Dermis blood vessel endothelial cell (primary cell): ENCODE measurements around the gene TMCC1. TPM values are rescaled to one million over a fixed set of nuclear protein-coding genes. Genes with fewer than 3 reads are reported as not detected.
"Not testable (repeated sequence)": the region's sequence is repeated elsewhere in the genome, so short reads cannot be mapped to it uniquely, and the experiment has no call there.

Experiments used
- DNase-seq: peaks from one replicate; pipeline ENCODE4 v3.0.0; 2010
- total RNA-seq: library from RNA; depleted of rRNA; stranded (reverse); fragments of >200 nt; gene quantifications from 2 replicates; pipeline ENCODE4 v1.2.3, GENCODE V29; 2014

The TMCC1 gene
- total RNA-seq, 1 donor from 2014 or later: 18.5 TPM

DNA sequence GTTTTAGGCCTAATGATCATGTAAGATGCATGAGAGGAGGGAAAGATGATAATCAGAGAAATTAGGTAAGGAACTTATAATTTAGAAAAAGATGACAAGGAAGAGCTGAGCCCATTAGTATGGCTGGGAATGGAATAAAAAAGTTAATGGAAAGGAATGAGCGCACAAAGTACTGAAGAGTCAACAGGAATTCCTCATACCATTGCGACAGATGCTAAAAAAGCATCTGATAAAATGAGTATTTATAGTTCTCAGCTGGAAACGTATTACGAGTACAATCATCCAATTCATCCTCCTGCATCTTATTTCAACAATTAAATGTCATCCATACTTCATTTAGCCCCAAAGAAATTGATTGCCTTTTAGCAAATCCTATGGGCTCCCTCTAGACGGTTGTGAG, 58.9 kb downstream of the TMCC1 start:
- DNase-seq: no peak

DNA sequence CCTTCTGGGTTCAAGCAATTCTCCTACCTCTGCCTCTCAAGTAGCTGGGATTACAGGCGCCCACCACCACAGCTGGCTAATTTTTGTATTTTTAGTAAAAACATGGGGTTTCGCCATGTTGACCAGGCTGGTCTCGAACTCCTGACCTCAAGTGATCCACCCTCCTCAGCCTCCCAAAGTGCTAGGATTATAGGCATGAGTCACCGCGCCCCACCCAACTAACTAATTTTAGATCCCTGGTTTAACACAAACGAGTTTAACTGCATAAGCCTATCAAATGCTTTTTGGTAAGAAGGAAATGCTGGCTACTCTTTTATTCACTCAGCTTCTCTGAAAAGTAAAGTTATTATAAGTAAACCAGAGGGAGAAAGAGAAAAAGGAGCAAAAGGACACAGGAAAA, 61.6 kb downstream of the TMCC1 start:
- DNase-seq: not testable (repeated sequence)

DNA sequence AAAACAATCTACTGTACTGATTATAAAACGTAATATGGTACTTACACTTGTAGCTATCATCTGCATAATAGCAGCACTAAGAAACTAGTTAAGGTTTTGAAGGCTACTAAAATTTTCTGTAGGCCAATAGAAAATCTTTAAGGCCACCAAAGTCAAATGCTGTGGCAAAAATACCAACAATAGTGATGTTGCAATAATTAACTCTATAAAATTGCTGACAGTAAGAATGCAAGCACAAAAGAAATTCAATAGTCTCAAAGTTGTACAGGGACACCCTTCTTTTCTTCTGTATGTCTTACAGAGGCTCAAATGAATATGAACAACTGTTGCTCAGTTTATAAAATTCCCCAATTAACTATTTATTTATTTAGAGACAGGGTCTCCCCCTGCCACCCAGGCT, 62.0 kb downstream of the TMCC1 start:
- DNase-seq: no peak

DNA sequence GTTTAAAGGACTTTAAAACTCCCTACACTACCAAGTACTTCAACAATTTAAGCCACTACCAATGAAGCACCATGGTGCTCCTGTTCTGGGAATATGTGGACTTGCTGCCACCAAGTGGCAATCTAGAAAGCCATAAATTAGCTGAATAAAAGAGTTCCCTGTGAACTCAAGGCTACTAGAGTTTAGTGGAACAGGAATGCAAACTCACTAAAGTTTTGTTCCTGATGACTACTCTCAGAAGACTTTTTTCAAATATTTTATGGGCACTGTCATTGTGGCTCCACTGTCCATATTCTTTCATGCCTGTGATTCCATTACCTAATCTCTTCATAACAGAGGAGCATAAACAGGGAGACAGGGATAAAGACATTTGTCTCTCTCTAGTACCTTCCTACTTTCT, 63.9 kb downstream of the TMCC1 start:
- DNase-seq: peak; percentile 87

DNA sequence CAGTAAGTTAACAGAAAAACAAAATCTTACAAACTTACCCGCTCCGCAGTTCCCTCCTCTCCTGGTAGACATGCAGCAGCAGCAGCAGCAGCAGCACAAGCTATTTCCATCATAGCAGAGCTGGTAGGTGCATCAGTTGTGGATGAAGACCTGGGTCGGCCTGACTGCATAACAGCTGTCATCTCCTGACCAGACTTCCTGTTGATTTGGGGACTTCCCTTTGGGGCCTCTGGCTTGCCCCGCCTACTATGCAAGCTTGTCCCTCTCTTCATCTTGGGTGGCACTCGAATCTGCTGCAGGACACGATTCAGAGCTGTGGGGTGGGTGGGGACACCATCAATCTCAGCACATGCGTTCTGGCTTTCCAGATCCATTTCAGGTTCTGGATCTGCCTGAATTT, 65.7 kb downstream of the TMCC1 start:
- DNase-seq: no peak

DNA sequence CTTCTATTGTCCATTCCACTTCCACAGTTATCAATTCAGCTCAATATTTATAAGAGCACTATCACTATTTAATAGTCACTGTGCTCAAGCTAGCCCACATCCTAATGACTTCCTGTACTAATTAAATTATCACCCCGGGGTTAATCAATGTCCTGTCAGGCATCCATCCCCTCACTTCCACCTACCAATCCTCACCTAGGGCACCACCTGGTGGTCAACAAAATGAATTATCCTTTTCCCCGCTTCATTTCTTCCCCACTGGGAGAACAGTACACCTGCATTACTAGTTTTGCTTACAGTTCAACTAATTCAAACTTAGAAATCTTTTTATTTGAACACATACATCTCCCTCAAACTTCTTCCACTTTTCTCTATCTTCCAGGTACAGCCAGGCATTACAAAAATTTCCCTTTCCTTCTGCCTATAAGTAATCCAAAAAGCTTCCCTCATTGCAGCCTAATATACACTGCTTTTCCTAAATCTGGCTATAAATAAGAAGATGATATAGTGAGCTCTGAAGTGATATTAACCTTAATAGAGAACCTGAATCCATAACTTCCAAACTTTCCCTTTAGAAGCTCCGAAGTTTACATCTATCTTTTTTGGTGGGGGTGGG, 68.5 kb downstream of the TMCC1 start:
- DNase-seq: peak; percentile 84

DNA sequence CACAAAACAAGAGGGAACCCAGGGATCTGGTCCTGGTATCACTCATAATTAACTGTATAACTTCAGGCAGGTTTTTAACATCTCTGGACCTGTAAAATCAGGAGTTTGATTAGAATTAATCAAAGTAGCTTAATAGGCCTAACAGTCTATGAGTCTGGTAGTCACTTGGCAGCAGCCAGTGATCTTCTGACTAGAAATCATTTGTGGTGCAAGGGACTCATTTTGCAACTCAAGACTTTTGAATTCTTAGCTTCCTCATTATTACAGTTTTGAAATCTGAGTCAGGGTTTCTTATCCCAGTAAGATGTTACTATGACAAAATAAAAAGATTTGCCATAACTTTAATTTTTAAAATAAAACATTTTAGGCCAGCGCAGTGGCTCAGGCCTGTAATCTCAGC, 70.8 kb downstream of the TMCC1 start:
- DNase-seq: no peak

DNA sequence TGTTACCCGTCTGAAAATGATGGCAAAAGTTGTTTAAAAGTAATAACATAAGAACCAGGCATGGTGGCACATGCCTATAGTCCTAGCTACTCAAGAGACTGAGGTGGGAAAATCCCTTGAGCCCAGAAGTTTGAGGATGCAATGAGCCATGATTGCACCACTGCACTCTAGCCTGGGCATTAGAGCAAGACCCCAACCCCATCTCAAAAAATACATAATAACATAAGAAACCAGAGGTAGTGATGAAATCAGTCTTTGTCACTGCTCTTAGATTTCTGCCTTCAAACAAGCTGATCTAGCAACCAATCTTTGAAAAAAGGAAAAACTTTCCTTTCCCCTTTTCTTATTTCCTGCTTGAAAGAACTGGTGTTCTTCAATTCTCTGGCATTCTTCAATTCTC, 71.3 kb downstream of the TMCC1 start:
- DNase-seq: no peak

DNA sequence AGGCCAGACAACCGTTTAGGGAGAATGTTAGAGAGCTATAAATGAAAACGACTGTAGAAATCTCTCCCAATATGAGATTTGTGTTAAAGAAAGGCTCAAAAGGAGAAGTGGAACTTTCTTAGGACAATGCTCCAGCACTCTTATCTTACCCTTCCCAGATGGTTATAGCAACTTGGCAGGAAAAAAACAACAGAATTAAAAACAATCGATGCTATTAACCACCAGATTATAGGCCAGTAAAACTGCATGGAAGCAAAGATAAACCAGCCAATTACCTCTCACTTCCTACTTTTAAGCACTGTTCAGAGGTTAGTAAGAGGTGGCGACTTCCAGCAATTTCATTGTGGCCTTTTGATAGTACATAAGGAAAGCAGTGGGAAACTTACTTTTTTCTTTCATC, 72.9 kb downstream of the TMCC1 start:
- peak; percentile 46 for DNase-seq

DNA sequence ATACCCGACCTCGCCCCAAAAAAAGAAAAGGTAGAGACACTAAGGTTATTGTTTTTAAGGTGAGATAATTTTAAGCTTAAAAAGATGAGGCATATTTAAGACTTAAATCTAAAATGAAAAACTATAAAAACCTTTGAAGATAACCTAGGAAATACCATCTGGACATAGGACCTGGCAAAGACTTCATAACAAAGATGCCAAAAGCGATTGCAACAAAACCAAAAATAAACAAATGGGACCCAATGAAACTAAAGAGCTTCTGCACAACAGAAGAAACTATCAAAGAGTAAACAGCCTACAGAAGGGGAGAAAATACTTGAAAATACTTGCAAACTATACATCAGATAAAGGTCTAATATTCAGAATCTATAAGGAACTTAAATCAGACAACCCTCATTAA, 80.9 kb downstream of the TMCC1 start:
- no peak for DNase-seq

DNA sequence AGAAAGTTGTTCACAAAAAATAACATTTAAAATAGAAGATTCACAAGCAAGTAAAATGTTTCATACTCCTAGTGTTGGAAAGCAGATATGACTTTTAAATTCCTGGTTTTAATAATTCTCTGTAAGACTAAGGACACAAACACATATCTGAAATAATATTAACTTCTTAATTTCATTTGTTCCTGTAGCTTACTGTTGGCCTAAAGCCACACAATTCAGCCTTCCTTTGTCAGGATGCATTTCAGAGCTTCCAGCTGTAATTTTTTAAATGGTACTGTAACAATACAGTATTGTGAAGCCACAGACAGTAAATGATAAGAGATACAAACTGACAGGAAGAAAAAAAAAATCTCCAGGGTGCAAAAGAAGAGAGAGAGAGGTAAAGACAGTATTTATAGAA, 84.2 kb downstream of the TMCC1 start:
- DNase-seq: peak; percentile 51

DNA sequence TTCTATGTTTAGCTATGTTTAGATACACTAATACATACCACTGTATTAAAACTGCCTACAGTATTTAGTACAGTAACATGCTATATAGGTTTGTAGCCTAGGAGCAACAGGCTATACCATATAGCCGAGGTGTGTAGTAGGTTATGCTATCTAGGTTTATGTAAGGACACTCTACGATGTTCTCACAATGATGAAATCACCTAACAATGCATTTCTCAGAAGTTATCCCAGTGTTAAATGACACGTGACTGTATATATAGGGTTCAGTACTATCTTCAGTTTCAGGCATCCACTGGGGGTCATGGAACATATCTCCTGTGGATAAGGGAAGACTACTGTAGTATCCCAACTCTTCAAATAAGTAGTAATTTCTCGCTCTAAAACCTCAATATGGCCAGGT, 97.4 kb downstream of the TMCC1 start:
- no peak for DNase-seq

DNA sequence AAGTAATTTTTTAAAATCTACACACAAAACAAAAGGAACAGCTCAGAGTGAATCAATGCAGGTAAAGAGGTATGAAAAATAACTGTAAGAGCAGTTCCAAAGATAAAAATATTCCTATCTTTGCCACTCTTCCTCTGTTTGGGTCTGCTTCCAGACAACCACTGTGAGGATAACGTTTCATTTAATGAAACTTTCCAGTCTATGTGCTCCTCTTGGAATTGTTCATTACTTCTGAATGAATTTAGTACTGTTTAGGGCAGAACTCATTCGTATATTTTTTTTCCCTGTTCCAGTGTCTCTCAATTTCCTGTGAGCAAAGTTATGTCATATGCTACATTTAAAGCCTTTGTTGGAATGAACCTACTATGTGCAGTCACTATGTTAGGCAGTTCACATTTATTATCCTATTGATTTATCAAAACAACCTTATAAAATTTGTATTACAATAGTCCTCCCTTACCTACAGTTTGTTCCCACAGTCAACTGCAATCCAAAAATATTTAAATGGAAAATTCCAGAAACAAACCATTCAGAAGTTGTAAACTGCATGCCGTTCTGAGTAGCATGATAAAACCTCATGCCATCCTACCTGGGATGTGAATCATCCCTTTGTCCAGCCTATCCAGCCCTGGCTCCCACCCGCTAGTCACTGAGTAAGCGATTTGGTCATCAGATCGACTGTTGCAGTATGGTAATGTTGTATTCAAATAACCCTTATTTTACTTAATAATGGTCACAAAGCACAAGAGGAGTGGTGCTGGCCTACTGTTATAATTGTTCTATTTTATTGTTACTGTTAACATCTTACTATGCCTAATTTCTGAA, 98.1 kb downstream of the TMCC1 start:
- peak; percentile 64 for DNase-seq

DNA sequence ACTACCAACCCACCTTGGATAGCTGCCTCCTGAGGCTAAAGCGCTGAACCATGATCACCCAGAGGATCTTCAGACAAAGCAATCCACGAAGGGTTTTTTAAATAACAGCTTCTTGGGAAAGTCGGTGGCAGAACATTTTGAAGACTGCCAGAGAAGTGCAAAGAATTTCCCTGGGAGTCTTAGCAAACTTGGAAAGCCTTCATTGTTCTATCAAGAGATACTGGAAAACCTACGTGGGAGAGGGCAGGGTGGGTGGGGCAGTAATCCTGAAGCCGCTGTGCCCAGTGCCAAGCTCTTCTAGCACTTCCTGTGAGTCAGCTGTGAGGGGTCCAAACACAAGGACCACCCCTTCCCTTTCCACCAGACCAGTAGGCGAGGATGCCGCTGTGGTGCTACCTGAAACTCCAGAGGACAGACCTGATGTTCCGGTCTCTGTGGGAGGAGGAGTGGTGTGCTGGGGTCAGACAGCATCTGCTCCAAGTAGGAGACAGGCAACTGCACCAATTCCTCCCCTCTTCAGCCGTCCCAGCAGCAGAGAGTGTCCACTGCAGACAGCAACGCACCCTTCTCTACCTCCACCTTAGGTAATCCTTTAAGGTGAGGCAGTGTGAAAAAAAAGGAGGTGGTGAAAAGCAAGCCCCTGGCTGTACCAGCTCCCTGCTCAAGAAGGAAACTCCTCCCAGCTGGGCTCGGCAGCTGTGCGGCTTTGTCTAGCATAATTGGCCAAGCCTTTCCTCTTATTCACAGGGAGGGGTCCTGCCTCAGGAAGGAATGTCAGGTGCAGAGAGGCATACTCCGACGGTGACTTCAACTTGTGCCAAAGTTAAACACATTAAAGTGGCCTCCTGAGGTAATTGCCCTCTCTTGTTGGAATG, 99.0 kb downstream of the TMCC1 start:
- DNase-seq: peak; percentile 83

DNA sequence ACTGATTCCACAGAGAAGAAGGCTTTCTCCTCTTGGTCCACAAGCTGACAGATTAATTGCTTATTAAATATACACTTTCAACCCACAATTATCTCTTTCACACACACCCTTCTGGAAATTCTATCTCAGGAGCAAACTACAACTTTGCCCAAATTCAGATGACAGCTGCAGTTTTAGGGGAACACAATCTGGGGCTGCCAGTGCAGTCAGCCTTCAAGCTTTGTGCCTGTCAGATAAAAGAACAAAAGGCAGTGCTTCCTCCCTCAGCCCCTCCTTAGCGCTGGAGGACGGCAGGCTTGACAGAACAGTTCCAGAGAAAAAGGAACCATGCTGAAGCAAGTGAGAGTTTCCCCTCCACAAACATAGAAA, 99.6 kb downstream of the TMCC1 start:
- peak; percentile 59 for DNase-seq

DNA sequence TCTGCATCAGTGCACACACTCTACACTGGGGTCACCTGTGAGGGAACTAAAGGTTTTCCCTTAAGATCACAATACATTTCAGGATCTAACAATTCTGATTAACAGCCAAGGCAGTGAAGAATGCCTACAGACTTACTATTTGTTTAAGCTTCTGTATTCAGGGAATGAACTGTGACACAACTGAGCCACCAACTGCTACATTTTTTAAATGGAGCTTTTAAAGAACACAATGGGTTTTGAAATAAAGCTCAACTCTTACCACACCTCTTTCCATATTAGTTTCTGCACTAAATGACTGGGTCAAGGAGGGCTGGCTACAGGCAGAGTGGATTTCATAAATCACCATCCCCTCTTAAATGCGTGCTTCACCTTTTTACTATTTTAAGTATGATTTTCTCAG, 100.2 kb downstream of the TMCC1 start:
- DNase-seq: peak; percentile 4

DNA sequence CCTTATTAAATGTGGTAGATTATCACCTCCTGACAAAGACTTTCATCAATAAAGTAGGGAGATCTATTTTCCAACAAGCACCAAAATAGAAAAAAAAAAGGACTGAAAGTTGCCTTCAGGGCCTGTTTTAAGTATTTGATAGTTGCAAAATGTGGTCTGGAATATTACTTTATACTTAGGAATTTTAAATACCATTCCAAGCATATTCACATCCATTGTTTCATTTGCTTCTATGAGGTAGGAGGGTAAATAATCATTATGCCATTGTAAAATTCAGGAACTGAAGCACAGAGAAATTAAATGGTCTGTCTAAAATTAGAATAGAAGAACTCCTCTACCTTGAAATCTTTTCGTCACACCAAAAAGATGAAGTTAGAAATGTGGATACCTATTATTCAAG, 110.0 kb downstream of the TMCC1 start:
- peak; percentile 2 for DNase-seq

DNA sequence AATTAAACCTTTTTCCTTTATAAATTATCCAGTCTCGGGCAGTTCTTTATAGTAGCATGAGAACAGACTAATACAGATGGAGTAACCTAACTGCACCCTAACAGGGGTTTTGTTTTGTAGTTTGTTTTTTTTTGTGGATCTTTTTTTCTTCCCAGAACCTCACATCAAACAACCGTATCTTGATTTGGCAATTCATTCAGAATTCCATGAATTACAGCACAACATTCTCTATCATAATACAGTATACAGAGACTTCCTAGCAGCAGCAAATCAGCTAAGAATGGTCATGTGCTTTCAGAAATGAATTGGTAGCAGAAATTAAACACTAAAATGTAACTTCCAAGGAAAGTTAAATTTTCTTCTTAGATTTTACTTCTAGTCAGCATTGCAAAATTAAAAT, 114.6 kb downstream of the TMCC1 start:
- DNase-seq: no peak

DNA sequence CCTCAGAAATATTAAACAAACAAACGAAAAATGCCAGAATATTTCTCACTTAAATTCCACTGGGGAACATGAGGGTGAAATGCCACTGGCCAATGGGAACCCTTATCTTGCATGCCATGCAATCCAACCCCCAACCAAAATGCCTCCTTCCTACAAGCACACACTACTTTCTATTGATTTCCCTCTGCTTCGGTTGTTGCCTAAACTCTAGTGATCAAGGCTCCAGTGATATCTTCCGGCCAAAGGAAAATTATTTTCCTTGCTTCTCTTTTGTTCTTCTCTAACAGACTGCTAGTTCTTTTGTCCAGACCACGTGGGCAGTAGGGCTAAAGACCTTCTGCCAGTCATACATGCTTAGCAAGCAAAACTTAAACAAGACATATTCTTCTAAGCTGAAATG, 115.7 kb downstream of the TMCC1 start:
- peak; percentile 20 for DNase-seq

DNA sequence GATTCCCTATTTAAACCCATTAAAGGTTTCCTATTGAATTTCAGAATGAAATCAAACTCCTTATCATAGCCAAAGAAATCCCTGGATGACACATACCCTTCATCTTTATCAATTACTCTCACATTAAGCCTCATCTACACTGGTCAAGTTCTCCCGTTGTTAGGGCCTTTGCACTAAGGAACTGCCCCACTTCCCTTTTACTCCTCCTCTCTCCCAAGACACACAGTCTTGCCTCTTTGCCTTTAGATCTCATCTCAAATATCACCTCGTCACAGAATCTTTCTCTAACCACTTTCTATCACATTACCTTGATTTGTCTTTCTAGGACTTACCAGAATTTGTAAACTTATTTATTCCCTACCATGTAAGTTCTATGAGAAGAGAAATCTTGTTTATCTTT, 117.6 kb downstream of the TMCC1 start:
- no peak for DNase-seq

DNA sequence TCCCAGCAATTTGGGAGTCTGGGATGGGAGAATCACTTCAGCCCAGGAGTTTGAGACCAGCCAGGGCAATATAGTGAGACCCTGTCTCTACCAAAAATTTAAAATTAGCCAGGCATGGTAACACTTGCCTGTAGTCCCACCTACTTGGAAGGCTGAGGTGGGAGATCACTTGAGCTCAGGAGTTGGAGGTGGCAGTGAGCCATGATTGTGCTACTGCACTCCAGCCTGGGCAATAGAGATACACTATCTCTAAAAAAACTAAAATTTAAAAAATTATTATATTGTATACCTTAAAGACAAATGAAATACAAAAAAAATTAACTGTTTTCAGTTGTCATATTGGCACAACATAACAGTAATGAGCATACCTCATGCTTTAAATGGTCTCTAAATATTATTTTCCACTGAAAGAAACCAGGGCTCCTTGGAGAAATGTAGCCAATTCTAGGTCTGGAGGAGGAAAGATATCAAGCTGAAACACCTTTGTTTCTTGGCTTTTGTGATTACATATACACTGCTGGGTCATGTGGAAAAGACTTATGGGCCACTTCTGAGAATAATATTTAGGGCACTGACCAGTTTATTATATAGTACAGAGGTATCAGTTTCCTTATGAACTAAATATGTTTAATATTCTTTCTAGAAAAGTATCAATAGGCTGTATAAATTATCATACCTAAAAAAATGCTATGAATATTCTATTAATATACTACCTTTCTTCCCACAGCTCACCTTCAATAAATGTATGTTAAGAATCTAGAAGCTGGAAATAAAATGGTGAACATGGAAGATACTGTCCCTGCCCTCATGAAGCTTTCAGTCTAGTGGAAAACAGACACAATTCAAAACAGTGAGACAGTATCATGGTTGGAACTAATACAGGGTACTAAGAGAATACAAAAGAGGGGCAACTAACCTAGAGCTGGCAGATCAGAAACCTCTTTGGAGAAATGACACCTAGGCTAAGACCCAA, 119.5 kb downstream of the TMCC1 start:
- DNase-seq: no peak

DNA sequence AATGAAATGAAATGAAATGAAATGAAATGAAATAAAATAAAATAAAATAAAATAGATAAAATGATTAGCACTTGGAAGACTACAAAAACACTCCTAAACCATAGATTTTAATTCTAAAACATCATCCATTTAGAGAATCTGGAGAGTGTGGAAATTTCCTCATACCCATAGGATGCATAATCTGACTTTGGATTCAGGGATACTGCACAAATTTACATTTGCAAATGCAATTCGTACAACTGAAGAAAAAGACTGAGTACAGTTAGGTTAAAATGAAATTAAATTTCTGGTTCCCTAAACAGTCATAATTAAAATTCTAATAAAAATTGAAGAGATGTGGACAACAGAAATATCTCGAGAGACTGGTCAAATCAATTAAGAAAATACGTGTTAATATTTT, 122.9 kb downstream of the TMCC1 start:
- no peak for DNase-seq
